Measurements from ENCODE around the gene SSTR3. TPM values are rescaled to one million over a fixed set of nuclear protein-coding genes. Genes with fewer than 3 reads are reported as not detected.

Gene SSTR3
- total RNA-seq, 1 donor from 2014 or later: not detected

DNA sequence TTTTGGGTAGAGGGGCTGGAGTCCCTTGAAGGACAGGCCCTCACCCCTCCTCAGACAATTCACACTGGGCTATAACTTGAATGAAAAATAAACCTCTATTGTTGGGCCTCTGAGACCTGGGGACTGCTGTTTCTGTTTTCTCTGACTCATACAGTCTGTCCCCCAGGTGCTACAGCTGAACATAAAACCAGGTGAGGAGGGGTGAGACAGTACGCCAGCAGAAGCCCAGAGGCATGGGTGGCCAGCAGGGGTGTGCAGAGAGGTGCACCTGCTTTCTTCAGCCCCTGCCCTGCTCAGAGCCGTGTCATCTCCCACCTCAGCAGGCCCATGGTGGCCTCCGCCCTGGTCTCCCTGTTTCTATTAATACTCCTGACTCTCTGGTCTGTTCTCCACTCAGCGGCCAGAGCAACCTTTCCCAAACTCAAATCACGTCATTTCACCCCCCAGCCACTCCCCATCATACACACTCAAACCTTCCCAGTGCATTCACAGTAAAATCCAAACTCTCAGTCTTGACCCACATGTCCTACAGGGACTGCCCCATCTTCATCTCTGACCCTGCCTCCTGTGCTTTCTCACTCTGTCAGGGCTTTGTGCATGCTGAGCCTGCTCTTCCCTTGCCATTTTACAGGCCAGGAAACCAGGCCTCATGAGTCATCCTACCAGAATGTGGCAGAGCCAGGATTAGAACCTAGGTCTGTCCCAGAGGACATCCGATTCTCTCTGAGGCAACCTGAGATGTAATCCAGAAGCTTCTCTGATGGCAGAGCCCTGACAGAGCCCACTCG is 57.2 kb downstream of the SSTR3 start:
- H3K27me3 Mint-ChIP-seq (ENCODE audit: low read depth): peaks cover 41% of the 10 kb centered on the region
- no peak for DNase-seq (ENCODE audit: low spot score)
- no peaks in the 10 kb centered on the region for H3K4me1 Mint-ChIP-seq (ENCODE audit: low read depth)
- peaks cover 21% of the 10 kb centered on the region for H3K9me3 Mint-ChIP-seq (ENCODE audit: low read depth)
- no peak overlapping the region for H3K27ac Mint-ChIP-seq (ENCODE audit: unreplicated experiment)
- TF ChIP-seq, protein P1, sequence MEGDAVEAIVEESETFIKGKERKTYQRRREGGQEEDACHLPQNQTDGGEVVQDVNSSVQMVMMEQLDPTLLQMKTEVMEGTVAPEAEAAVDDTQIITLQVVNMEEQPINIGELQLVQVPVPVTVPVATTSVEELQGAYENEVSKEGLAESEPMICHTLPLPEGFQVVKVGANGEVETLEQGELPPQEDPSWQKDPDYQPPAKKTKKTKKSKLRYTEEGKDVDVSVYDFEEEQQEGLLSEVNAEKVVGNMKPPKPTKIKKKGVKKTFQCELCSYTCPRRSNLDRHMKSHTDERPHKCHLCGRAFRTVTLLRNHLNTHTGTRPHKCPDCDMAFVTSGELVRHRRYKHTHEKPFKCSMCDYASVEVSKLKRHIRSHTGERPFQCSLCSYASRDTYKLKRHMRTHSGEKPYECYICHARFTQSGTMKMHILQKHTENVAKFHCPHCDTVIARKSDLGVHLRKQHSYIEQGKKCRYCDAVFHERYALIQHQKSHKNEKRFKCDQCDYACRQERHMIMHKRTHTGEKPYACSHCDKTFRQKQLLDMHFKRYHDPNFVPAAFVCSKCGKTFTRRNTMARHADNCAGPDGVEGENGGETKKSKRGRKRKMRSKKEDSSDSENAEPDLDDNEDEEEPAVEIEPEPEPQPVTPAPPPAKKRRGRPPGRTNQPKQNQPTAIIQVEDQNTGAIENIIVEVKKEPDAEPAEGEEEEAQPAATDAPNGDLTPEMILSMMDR (IDR thresholded peaks at IDR 0.05): no peak
- no peak overlapping the region for H3K4me3 Mint-ChIP-seq (ENCODE audit: unreplicated experiment)
- peaks cover 3% of the 10 kb centered on the region for H3K36me3 Mint-ChIP-seq (ENCODE audit: low read depth)

Other genes starting within 250 kb of the SSTR3 start
- 17.8 to 25.3 TPM (median 24.9 TPM) in 3 replicates for gene TST, start 193.0 kb downstream of the SSTR3 start, total RNA-seq
- 51.0 to 71.4 TPM (median 68.9 TPM) in 3 replicates for gene MPST, start 192.7 kb downstream of the SSTR3 start, total RNA-seq
- gene KCTD17, start 160.7 kb downstream of the SSTR3 start, total RNA-seq: 26.7 to 33.0 TPM (median 28.9 TPM) in 3 replicates
- not detected in 3 replicates for gene TMPRSS6, start 102.8 kb downstream of the SSTR3 start, total RNA-seq
- gene IL2RB, start 62.6 kb downstream of the SSTR3 start, total RNA-seq: 0.37 TPM in 1 of 3 replicates, not detected in the others
- gene C1QTNF6, start 24.2 kb downstream of the SSTR3 start, total RNA-seq: 11.3 to 27.7 TPM (median 14.6 TPM) in 3 replicates
- 0.20 TPM in 1 of 3 replicates, not detected in the others for gene RAC2, start 31.8 kb upstream of the SSTR3 start, total RNA-seq
- gene CYTH4, start 70.0 kb upstream of the SSTR3 start, total RNA-seq: not detected in 3 replicates
- gene ELFN2, start 215.0 kb upstream of the SSTR3 start, total RNA-seq: 0.65 to 1.2 TPM (median 1.1 TPM) in 3 replicates